OCI-LY7 (cell line): ENCODE results near the gene ADRA2B. TPM values are rescaled to one million over a fixed set of nuclear protein-coding genes. Genes with fewer than 3 reads are reported as not detected.

ENCODE experiments used
- BruUV-seq: library from RNA; stranded (reverse); fragments of 400-500 nt; replicated peaks from 2 replicates; lab custom pipeline; 2021; lab: Mats Ljungman, UMichigan
- CTCF ChIA-PET: fragments of 300-600 bp; sonication (Branson Sonifier 250); formaldehyde crosslinking; loops from one replicate; lab custom pipeline; 2022; ENCODE audit warnings: antibody characterized with exemption; ENCODE audit not compliant: unreplicated experiment; lab: Charles Lee
- POLR2A ChIA-PET: fragments of 300-600 bp; sonication (Branson Sonifier 250); formaldehyde crosslinking; loops from one replicate; lab custom pipeline; 2022; ENCODE audit warnings: antibody characterized with exemption; lab: Charles Lee
- DNase-seq: peaks from one replicate; pipeline ENCODE4 v3.0.0-alpha.2; 2015; ENCODE audit warnings: low spot score
- H2AFZ ChIP-seq: fragments of 200-600 bp; sonication (generic), shearing (Covaris generic); 2 replicates; pipeline ENCODE4 v1.6.1; 2014; ENCODE audit warnings: mild to moderate bottlenecking, antibody characterized with exemption, low read length, moderate library complexity
- H3K27ac ChIP-seq: fragments of 200-600 bp; sonication (generic); 2 replicates; pipeline ENCODE4 v1.5.1; 2014; ENCODE audit warnings: mixed run types, low read depth, mild to moderate bottlenecking, moderate library complexity, low read length, inconsistent platforms; ENCODE audit not compliant: poor library complexity, severe bottlenecking
- H3K36me3 ChIP-seq: fragments of 200-600 bp; sonication (generic); 2 replicates; pipeline ENCODE4 v1.6.1; 2014; ENCODE audit warnings: mild to moderate bottlenecking, antibody characterized with exemption, low read length, moderate library complexity, mixed read lengths; ENCODE audit not compliant: insufficient read depth
- H3K4me1 ChIP-seq: fragments of 200-600 bp; sonication (generic); 2 replicates; pipeline ENCODE4 v1.5.1; 2014; ENCODE audit warnings: mild to moderate bottlenecking, low read length; ENCODE audit not compliant: insufficient read depth, poor library complexity, severe bottlenecking
- H3K4me2 ChIP-seq: fragments of 200-600 bp; sonication (generic); 2 replicates; pipeline ENCODE4 v1.6.1; 2014; ENCODE audit warnings: mild to moderate bottlenecking, low read length
- H3K4me3 ChIP-seq: fragments of 200-600 bp; sonication (generic); 2 replicates; pipeline ENCODE4 v1.5.1; 2014; ENCODE audit warnings: mild to moderate bottlenecking, low read depth, low read length; ENCODE audit not compliant: poor library complexity, severe bottlenecking
- H3K79me2 ChIP-seq: fragments of 200-600 bp; sonication (generic); 2 replicates; pipeline ENCODE4 v1.6.1; 2016; ENCODE audit warnings: low read depth, mild to moderate bottlenecking, low read length, moderate library complexity, mixed read lengths; ENCODE audit not compliant: insufficient read depth
- H3K9me2 ChIP-seq: fragments of 200-600 bp; sonication (generic); 2 replicates; pipeline ENCODE4 v1.6.1; 2016; ENCODE audit warnings: mild to moderate bottlenecking, low read length, mixed read lengths; ENCODE audit not compliant: insufficient read depth
- H3K9me3 ChIP-seq: fragments of 200-600 bp; sonication (generic); 2 replicates; pipeline ENCODE4 v1.6.1; 2014; ENCODE audit warnings: mild to moderate bottlenecking, mixed run types, low read length, mixed read lengths
- H4K20me1 ChIP-seq: fragments of 200-600 bp; sonication (generic); 2 replicates; pipeline ENCODE4 v1.6.1; 2014; ENCODE audit warnings: mild to moderate bottlenecking, antibody characterized with exemption, low read length, moderate library complexity, mixed read lengths; ENCODE audit not compliant: insufficient read depth
- CTCF ChIP-seq: fragments of 200-600 bp; sonication (generic); conservative IDR thresholded peaks from 2 replicates; pipeline ENCODE4 v1.5.1; 2014; ENCODE audit warnings: mild to moderate bottlenecking, antibody characterized with exemption, low read length, moderate library complexity, mixed read lengths
- EZH2phosphoT487 ChIP-seq: fragments of 200-600 bp; sonication (generic); IDR thresholded peaks from 2 replicates; pipeline ENCODE4 v1.6.1; 2018; ENCODE audit warnings: low read depth, borderline replicate concordance, mild to moderate bottlenecking, mixed run types, antibody characterized with exemption, low read length, moderate library complexity, mixed read lengths
- intact Hi-C: fragments of 100-400 bp; cut with micrococcal nuclease; formaldehyde crosslinking; loops from one replicate; pipeline ENCODE4 v1.10.0; 2022; ENCODE audit not compliant: unreplicated experiment
- total RNA-seq, 2 experiments: library from RNA; depleted of rRNA in 1 of 2; stranded (reverse); fragments of >200 nt in 1 of 2; shearing (Covaris generic) in 1 of 2; gene quantifications; 2 replicates each; pipeline ENCODE4 v1.2.3, GENCODE V29; 2014 to 2022

Gene ADRA2B
- total RNA-seq, 2 experiments from 2014 or later = 0.06 to 0.11 TPM

GRCh38 chr2:96123290-96123689, 6.9 kb upstream of the ADRA2B start:
- H3K9me3 ChIP-seq = no peaks in the 10 kb centered on the region
- POLR2A ChIA-PET = no interaction called here
- H4K20me1 ChIP-seq = no peaks in the 10 kb centered on the region
- no peak overlapping the region for H3K4me3 ChIP-seq
- H3K9me2 ChIP-seq = no peaks in the 10 kb centered on the region
- BruUV-seq = no TSS peak
- no peaks in the 10 kb centered on the region for H3K79me2 ChIP-seq
- no peak for DNase-seq
- H2AFZ ChIP-seq = no peak overlapping the region
- no peaks in the 10 kb centered on the region for H3K36me3 ChIP-seq
- H3K27ac ChIP-seq = no peak overlapping the region
- no peak for TF ChIP-seq EZH2phosphoT487
- TF ChIP-seq CTCF = no peak
- intact Hi-C loops = no loop called here
- H3K4me2 ChIP-seq = no peak overlapping the region
- H3K4me1 ChIP-seq = peaks cover 12% of the 10 kb centered on the region
- CTCF ChIA-PET = no interaction called here

- Histone ChIP-seq H4K20me1 (no peaks in the 10 kb centered on the region), H2AFZ (no peak overlapping the region), H3K36me3 (no peaks in the 10 kb centered on the region), H3K9me3 (no peaks in the 10 kb centered on the region), H3K79me2 (no peaks in the 10 kb centered on the region), H3K9me2 (no peaks in the 10 kb centered on the region), H3K4me3 (no peak overlapping the region), H3K4me2 (no peak overlapping the region), H3K27ac (no peak overlapping the region), H3K4me1 (peaks cover 15% of the 10 kb centered on the region)
- BruUV-seq = no TSS peak
- POLR2A ChIA-PET = no interaction called here
- no peak for DNase-seq
- no peak for TF ChIP-seq CTCF
- TF ChIP-seq EZH2phosphoT487 = no peak
- CTCF ChIA-PET = no interaction called here
- intact Hi-C loops = no loop called here
These were observed 6.0 kb upstream of the ADRA2B start for GRCh38 chr2:96122391-96122790.

GRCh38 chr2:96121414-96121813, 5.0 kb upstream of the ADRA2B start:
- no peak for TF ChIP-seq EZH2phosphoT487
- TF ChIP-seq CTCF = no peak
- ChIA-PET CTCF (no interaction called here), POLR2A (no interaction called here)
- no TSS peak for BruUV-seq
- Histone ChIP-seq H3K9me2 (no peaks in the 10 kb centered on the region), H3K36me3 (no peaks in the 10 kb centered on the region), H3K4me2 (no peak overlapping the region), H4K20me1 (no peaks in the 10 kb centered on the region), H3K9me3 (no peaks in the 10 kb centered on the region), H3K79me2 (no peaks in the 10 kb centered on the region), H3K27ac (no peak overlapping the region), H3K4me1 (peaks cover 18% of the 10 kb centered on the region), H3K4me3 (no peak overlapping the region), H2AFZ (no peak overlapping the region)
- intact Hi-C loops = no loop called here
- no peak for DNase-seq
